Measurements from ENCODE around the gene DDX21. TPM values are rescaled to one million over a fixed set of nuclear protein-coding genes. Genes with fewer than 3 reads are reported as not detected.

DDX21 gene
- total and polyA plus RNA-seq, 9 of the 15 experiments (the other 6 are each of a cell fraction or from before 2014, with no cell fraction given): 143 to 365 (median 281) TPM

GRCh38 chr10:68955832-68956532 lies at the start of gene DDX21 (continued):
- TF ChIP-seq IFI16 (CRISPR knock-in tag; IDR thresholded peaks at IDR 0.05) (no peak), RBM22 (IDR thresholded peaks at IDR 0.05; ENCODE audit: low read depth, low read length, poor library complexity, severe bottlenecking) (no peak), ATF1 (CRISPR knock-in tag; IDR thresholded peaks at IDR 0.05) (no peak; the same call in 1 of the 2 replicates), ATF1 (tag; IDR thresholded peaks at IDR 0.05) (peak; percentile 97), CEBPB (tag; IDR thresholded peaks at IDR 0.05) (no peak), ZNF518B (CRISPR knock-in tag; IDR thresholded peaks at IDR 0.05) (no peak), FOXA1 (IDR thresholded peaks at IDR 0.05; ENCODE audit: borderline replicate concordance) (no peak), GABPB1 (CRISPR knock-in tag; IDR thresholded peaks at IDR 0.05) (peak; percentile 95), NCOA6 (IDR thresholded peaks at IDR 0.05) (no peak), MYNN (IDR thresholded peaks at IDR 0.05) (peak; percentile 0; the same call in 1 of the 2 replicates), MYNN (CRISPR knock-in tag; IDR thresholded peaks at IDR 0.05) (no peak), THAP12 (CRISPR knock-in tag; IDR thresholded peaks at IDR 0.05) (no peak), NR4A1 (CRISPR knock-in tag; IDR thresholded peaks at IDR 0.05) (no peak), NR4A1 (tag; IDR thresholded peaks at IDR 0.05) (0 out of 2 replicates have a peak, but pooled peaks have one; percentile 29), ZNF41 (CRISPR knock-in tag; conservative IDR thresholded peaks at IDR 0.05) (no peak), KHSRP (IDR thresholded peaks at IDR 0.05) (0 out of 2 replicates have a peak, but pooled peaks have one; percentile 19), NFIC (IDR thresholded peaks at IDR 0.05) (peak; percentile 44; the same call in 1 of the 2 replicates)
- TF ChIP-seq, protein P1, sequence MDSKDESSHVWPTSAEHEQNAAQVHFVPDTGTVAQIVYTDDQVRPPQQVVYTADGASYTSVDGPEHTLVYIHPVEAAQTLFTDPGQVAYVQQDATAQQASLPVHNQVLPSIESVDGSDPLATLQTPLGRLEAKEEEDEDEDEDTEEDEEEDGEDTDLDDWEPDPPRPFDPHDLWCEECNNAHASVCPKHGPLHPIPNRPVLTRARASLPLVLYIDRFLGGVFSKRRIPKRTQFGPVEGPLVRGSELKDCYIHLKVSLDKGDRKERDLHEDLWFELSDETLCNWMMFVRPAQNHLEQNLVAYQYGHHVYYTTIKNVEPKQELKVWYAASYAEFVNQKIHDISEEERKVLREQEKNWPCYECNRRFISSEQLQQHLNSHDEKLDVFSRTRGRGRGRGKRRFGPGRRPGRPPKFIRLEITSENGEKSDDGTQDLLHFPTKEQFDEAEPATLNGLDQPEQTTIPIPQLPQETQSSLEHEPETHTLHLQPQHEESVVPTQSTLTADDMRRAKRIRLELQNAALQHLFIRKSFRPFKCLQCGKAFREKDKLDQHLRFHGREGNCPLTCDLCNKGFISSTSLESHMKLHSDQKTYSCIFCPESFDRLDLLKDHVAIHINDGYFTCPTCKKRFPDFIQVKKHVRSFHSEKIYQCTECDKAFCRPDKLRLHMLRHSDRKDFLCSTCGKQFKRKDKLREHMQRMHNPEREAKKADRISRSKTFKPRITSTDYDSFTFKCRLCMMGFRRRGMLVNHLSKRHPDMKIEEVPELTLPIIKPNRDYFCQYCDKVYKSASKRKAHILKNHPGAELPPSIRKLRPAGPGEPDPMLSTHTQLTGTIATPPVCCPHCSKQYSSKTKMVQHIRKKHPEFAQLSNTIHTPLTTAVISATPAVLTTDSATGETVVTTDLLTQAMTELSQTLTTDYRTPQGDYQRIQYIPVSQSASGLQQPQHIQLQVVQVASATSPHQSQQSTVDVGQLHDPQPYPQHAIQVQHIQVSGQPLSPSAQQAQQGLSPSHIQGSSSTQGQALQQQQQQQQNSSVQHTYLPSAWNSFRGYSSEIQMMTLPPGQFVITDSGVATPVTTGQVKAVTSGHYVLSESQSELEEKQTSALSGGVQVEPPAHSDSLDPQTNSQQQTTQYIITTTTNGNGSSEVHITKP (IDR thresholded peaks at IDR 0.05; ENCODE audit: partially characterized antibody): peak; percentile 73
- TF ChIP-seq, protein P2, sequence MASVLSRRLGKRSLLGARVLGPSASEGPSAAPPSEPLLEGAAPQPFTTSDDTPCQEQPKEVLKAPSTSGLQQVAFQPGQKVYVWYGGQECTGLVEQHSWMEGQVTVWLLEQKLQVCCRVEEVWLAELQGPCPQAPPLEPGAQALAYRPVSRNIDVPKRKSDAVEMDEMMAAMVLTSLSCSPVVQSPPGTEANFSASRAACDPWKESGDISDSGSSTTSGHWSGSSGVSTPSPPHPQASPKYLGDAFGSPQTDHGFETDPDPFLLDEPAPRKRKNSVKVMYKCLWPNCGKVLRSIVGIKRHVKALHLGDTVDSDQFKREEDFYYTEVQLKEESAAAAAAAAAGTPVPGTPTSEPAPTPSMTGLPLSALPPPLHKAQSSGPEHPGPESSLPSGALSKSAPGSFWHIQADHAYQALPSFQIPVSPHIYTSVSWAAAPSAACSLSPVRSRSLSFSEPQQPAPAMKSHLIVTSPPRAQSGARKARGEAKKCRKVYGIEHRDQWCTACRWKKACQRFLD (CRISPR knock-in tag; IDR thresholded peaks at IDR 0.05): peak; percentile 60

Data from K562 (cell line).